ENCODE results near the gene LIPE.

DNA sequence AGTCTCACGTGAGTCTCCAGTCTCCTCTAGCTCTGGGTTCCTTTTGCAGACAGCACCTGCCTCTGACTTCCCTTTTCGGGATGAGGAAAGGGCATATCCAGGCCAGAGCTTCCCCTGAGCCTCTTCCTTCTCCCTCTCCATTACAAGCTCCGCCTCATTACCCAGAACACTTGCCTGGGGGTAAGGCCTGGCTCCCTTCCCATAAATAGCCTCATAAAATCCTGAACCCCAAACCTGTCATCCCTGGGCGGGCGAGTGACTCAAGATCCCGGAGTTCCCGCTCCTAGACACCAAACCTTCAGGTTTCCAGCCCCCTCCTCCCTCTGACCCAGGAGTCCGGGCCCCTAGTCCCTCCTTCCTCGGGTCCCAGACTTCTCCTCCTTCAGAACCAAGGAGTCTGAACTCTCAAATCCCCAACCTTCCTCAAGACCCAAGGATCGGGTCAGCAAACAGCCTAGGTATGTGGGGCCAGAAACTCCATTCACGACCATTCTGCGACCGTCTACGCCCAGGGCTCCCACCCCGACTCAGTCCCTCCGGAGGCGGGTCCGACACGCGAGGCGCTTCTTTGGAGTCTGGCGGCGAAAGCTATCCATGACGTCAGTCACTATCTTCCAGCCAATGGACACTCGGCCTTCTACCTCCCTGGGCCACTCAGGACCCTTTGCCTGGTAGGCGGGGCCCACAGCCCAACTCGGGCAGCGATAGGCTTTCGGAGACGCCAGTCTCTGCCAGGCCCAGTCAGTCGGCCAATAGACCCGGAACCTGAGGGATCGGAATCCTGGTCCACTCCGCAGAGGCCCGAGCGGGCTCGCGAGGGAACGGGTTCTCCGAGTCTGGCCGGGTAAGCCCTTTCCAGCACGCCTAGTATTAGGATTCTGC, 30.6 kb downstream of the LIPE start:
- TF ChIP-seq, protein P1, sequence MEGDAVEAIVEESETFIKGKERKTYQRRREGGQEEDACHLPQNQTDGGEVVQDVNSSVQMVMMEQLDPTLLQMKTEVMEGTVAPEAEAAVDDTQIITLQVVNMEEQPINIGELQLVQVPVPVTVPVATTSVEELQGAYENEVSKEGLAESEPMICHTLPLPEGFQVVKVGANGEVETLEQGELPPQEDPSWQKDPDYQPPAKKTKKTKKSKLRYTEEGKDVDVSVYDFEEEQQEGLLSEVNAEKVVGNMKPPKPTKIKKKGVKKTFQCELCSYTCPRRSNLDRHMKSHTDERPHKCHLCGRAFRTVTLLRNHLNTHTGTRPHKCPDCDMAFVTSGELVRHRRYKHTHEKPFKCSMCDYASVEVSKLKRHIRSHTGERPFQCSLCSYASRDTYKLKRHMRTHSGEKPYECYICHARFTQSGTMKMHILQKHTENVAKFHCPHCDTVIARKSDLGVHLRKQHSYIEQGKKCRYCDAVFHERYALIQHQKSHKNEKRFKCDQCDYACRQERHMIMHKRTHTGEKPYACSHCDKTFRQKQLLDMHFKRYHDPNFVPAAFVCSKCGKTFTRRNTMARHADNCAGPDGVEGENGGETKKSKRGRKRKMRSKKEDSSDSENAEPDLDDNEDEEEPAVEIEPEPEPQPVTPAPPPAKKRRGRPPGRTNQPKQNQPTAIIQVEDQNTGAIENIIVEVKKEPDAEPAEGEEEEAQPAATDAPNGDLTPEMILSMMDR (optimal IDR thresholded peaks at IDR 0.05 in 1 of 3, IDR thresholded peaks at IDR 0.05 in 1 of 3, conservative IDR thresholded peaks at IDR 0.05 in 1 of 3; ENCODE audit: extremely low read depth in 1 of 3, insufficient read depth in 2 of 3, low read length in 3 of 3) = no peak
- no peak for TF ChIP-seq EZH2 (IDR thresholded peaks at IDR 0.05; ENCODE audit: low read length)

All from keratinocyte (primary cell).